Stomach (tissue), 9 donors: ENCODE data around the gene TKFC. TPM values are rescaled to one million over a fixed set of nuclear protein-coding genes. Genes with fewer than 3 reads are reported as not detected.

ENCODE experiments used
- DNase-seq, 2 donors: peaks; one replicate each; pipeline versions ENCODE4 v3.0.0 to v3.0.0-alpha.2; 2013 to 2019
- H3K27ac ChIP-seq, 5 donors: fragments of 200-600 bp in 4 of 5; sonication (generic) in 4 of 5; one replicate each; pipeline ENCODE4 v1.5.1; 2013 to 2019; ENCODE audit warnings: mild to moderate bottlenecking in 1 of 5, moderate library complexity in 1 of 5
- H3K27me3 ChIP-seq, 3 donors: fragments of 200-600 bp; sonication (generic); one replicate each; pipeline ENCODE4 v1.5.1; 2017 to 2019; ENCODE audit warnings: mixed run types in 1 of 3
- H3K36me3 ChIP-seq, 4 donors: fragments of 200-600 bp; sonication (generic); 1 replicate in 3 of 4; 2 replicates in 1 of 4; pipeline ENCODE4 v1.5.1; 2016 to 2019
- H3K4me1 ChIP-seq, 4 donors: fragments of 200-600 bp; sonication (generic); one replicate each; pipeline ENCODE4 v1.5.1; 2016 to 2019
- H3K4me3 ChIP-seq, 4 donors: fragments of 200-600 bp; sonication (generic) in 3 of 4; one replicate each; pipeline ENCODE4 v1.5.1; 2016 to 2019; ENCODE audit warnings: mild to moderate bottlenecking in 1 of 4
- H3K9me3 ChIP-seq, 4 donors: fragments of 200-600 bp; sonication (generic); one replicate each; pipeline ENCODE4 v1.5.1; 2016 to 2019
- CTCF ChIP-seq, 7 experiments: fragments of 450-650 bp in 4 of 7; fragments of 200-600 bp in 3 of 7; sonication (generic) in 3 of 7; IDR thresholded peaks; one replicate each; pipeline ENCODE4 v1.5.1; 2016 to 2019; ENCODE audit warnings: antibody characterized with exemption in 7 of 7, control low read depth in 2 of 7, mild to moderate bottlenecking in 1 of 7
- EP300 ChIP-seq: sonication (generic); formaldehyde crosslinking; IDR thresholded peaks from one replicate; pipeline ENCODE4 v1.6.1; 2017; ENCODE audit warnings: antibody characterized with exemption
- POLR2A ChIP-seq, 4 donors: fragments of 450-650 bp; IDR thresholded peaks; one replicate each; pipeline ENCODE4 v1.6.1; 2016; ENCODE audit warnings: antibody characterized with exemption in 4 of 4, control low read depth in 2 of 4, mild to moderate bottlenecking in 1 of 4, moderate library complexity in 1 of 4
- POLR2AphosphoS5 ChIP-seq, 3 donors: sonication (generic); formaldehyde crosslinking; IDR thresholded peaks; one replicate each; pipeline ENCODE4 v1.6.1; 2016; ENCODE audit warnings: antibody characterized with exemption in 3 of 3
- WGBS, 5 donors: extraction: QIAGEN DNeasy Blood & Tissue Kit in 3 of 5; methylation state at CpG; one replicate each; pipeline versions ENCODE4 v1.1.5 to v1.1.7; 2013 to 2018; 5-methylcytosine and 5-hydroxymethylcytosine counted together
- intact Hi-C: fragments of 100-400 bp; cut with DNase I; formaldehyde crosslinking; loops from one replicate; pipeline ENCODE4 v1.15.1; 2023; ENCODE audit warnings: low total_unique reads
- polyA plus RNA-seq, 3 donors: library from polyadenylated mRNA; stranded (reverse); fragments of 200-250 nt; gene quantifications; one replicate each; pipeline ENCODE4 v1.2.3, GENCODE V29; 2013
- total RNA-seq, 5 donors: library from RNA; depleted of rRNA; stranded (reverse); fragments of >200 nt; gene quantifications; one replicate each; pipeline versions ENCODE4 v1.1.0 to v1.2.3, GENCODE V29; 2014 to 2016
- donor health status: healthy with polysubstance abuse.
- donor health status: Bipolar disorder and iron deficiency.
- donor health status: healthy.

The TKFC gene
- total and polyA plus RNA-seq, 8 donors: 20.6 to 136 (median 42.1) TPM

- intact Hi-C loops: no loop called here
- 79 to 91% (median 81%) methylated on average over 1 of the region's 1 CpG for WGBS, 5 donors
- Histone ChIP-seq H3K36me3 (peaks cover 95 to 100% (median 100%) of the 10 kb centered on the region in 4 donors), H3K4me1 (no peaks in the 10 kb centered on the region), H3K4me3 (no peak overlapping the region), H3K27me3 (no peaks in the 10 kb centered on the region), H3K9me3 (no peaks in the 10 kb centered on the region), H3K27ac (no peak overlapping the region)
- TF ChIP-seq EP300 (no peak), POLR2AphosphoS5 (IDR thresholded peaks at IDR 0.05) (no peak), POLR2A (IDR thresholded peaks at IDR 0.05) (no peak), CTCF (IDR thresholded peaks at IDR 0.05) (no peak)
- no peak for DNase-seq
Observed at GRCh38 chr11:61306221-61306620, 26.8 kb upstream of the TKFC start.

GRCh38 chr11:61307354-61307753 is 25.7 kb upstream of the TKFC start:
- TF ChIP-seq POLR2A (IDR thresholded peaks at IDR 0.05) (no peak), POLR2AphosphoS5 (IDR thresholded peaks at IDR 0.05) (no peak), CTCF (IDR thresholded peaks at IDR 0.05) (no peak), EP300 (no peak)
- H3K27ac ChIP-seq: no peak overlapping the region
- no peak for DNase-seq
- peaks cover 95 to 100% (median 100%) of the 10 kb centered on the region in 4 donors for H3K36me3 ChIP-seq
- H3K4me3 ChIP-seq: no peak overlapping the region
- intact Hi-C loops: no loop called here
- H3K4me1 ChIP-seq: no peaks in the 10 kb centered on the region
- no peaks in the 10 kb centered on the region for H3K9me3 ChIP-seq
- H3K27me3 ChIP-seq: no peaks in the 10 kb centered on the region
- 64 to 91% (median 76%) methylated on average over 1 of the region's 1 CpG for WGBS, 5 donors

GRCh38 chr11:61309141-61309540 is 23.9 kb upstream of the TKFC start:
- intact Hi-C loops: no loop called here
- Histone ChIP-seq H3K4me3 (no peak overlapping the region), H3K27ac (no peak overlapping the region), H3K4me1 (no peaks in the 10 kb centered on the region), H3K9me3 (no peaks in the 10 kb centered on the region), H3K27me3 (no peaks in the 10 kb centered on the region), H3K36me3 (peaks cover 96 to 100% (median 100%) of the 10 kb centered on the region in 4 donors)
- no peak for DNase-seq
- 90 to 94% (median 92%) methylated on average over 4 of the region's 4 CpGs for WGBS, 5 donors
- TF ChIP-seq CTCF (IDR thresholded peaks at IDR 0.05): no peak
- no peak for TF ChIP-seq POLR2A (IDR thresholded peaks at IDR 0.05)
- no peak for TF ChIP-seq EP300
- TF ChIP-seq POLR2AphosphoS5 (IDR thresholded peaks at IDR 0.05): no peak

GRCh38 chr11:61309739-61310138 is 23.3 kb upstream of the TKFC start:
- peaks cover 96 to 100% (median 100%) of the 10 kb centered on the region in 4 donors for H3K36me3 ChIP-seq

More at GRCh38 chr11:61309739-61310138, 23.3 kb upstream of the TKFC start:
- TF ChIP-seq EP300 (no peak), POLR2AphosphoS5 (IDR thresholded peaks at IDR 0.05) (no peak), CTCF (IDR thresholded peaks at IDR 0.05) (no peak), POLR2A (IDR thresholded peaks at IDR 0.05) (no peak)
- Histone ChIP-seq H3K4me3 (no peak overlapping the region), H3K27ac (no peak overlapping the region), H3K4me1 (no peaks in the 10 kb centered on the region), H3K27me3 (no peaks in the 10 kb centered on the region), H3K9me3 (no peaks in the 10 kb centered on the region)
- no peak for DNase-seq
- 86 to 98% (median 92%) methylated on average over 7 of the region's 7 CpGs for WGBS, 5 donors
- intact Hi-C loops: no loop called here
